Measurements from ENCODE around the gene PTPA.
"Not testable (repeated sequence)": the region's sequence is repeated elsewhere in the genome, so short reads cannot be mapped to it uniquely, and the experiment has no call there.

The PTPA gene

DNA sequence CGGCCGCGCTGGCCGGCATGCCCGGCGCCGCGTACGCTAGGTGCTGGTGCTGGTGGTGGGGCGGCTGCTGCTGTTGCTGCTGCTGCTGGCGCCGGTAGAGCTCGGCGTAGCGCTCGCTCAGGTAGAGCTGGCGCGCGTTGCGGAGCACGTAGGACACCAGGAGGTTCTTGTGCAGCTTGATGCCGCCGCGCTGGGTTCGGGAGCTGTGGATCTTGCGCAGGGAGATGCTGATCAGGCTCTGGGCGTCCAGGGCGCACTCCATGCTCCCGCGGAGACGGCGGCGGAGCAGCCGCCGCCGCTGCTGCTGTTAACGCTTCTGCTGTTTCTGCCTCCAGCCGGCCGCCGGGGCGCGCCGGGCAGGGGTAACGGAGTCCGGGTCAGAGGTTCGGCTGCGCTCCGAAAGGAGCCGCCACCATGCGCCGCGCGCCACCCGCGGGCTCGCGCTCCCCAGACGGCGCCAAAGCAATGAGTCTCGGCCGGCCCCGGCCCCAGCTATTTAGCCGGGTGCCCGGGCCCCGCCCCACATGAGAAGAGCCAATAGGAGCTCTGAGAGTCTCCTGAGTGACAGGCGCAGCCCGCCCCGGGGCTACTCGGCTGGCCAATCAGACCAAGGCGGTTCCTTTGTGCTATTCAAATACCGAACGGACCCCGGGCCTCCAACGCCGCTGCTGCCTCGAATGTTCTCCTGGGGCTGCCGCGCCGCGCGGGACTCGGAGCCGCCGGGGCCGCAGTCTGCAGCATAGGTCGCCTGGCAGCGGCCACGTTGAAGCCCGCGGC is 66.8 kb downstream of the PTPA start, which contains the start of gene IER5L:
TSS of gene IER5L (minus strand) at position 471 of the 777 bp plus-strand sequence. CDS start at position 262, 209 bp downstream.
- peak; percentile 95 for DNase-seq (ENCODE audit: low read depth)

DNA sequence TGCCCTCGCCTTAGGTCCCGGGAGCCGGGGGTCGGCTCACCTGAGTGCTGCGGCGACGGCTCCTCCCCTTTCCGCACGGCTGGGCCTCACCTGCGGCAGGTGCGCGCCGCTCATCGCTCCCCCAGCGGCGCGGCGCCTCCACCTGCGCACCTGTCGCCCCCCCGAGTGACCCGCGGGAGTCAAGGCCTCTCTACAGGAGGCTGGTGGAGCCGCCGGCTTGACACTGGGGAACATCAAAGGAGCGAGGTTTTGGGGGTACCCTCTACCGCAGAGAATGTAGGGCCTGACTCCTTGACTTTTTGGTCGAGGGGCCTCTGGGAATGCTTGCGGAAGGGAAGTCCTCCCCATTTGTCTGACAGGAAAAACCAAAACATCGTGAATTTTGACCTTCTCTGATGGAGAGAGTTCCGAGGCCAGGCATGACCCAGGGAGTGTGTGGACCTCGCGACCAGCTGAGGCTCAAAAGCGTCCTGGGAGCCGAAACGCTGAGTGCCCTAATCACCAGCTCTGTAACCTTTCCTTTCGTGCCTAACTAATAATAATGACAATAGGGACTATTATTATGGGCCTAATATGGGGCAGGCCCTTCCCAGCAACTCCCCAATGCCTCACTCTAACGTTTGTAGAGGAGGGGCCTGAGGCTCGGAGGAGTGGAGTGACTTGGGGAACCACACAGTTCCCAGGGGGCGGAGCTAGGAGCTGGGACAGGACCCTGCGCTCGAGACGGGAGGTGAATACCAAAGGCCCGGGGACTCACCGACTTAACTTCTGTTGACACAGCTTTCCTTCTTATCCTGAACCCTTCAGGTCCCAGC is 67.6 kb downstream of the PTPA start:
- DNase-seq (ENCODE audit: low read depth) = no peak

DNA sequence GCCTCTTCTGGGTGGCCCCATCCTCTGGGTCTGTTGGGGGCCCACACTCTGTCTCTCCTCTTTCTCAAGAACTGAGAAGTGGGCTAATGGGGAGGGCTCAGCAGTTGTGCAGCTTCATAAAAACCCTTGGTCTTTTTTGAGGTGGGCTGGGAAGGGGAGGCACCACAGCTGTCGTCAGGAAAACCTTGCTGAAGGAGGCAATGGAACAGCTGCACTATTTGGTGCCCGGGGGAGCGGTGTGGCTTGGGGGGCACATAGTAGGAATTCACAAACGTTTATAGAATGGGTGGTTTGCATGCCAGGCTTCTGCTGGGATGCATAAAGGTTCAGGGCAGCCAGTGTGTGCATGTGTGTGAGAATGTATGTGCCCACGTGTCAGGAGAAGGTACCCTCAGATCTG is 70.0 kb downstream of the PTPA start:
- no peak for DNase-seq (ENCODE audit: low read depth)

DNA sequence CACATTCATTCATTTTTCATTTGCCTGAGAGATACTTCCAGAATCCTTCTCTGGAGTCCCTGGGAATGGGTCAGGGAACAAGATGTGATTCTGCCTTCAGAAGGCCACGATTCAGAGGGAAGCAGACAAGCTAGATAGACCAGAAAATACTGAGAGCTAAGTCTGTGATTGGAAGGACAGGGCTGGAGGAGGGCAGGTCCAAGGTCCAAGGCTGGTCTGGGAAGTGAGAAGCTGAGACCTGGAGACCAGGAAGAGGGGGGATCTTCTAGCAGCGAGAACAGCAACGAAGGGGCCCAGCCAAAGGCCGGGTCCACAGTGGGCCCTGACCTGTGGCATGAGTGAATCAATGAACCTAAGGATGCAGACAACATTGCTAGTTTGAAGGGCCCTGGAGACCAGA is 70.9 kb downstream of the PTPA start:
- no peak for DNase-seq (ENCODE audit: low read depth)

DNA sequence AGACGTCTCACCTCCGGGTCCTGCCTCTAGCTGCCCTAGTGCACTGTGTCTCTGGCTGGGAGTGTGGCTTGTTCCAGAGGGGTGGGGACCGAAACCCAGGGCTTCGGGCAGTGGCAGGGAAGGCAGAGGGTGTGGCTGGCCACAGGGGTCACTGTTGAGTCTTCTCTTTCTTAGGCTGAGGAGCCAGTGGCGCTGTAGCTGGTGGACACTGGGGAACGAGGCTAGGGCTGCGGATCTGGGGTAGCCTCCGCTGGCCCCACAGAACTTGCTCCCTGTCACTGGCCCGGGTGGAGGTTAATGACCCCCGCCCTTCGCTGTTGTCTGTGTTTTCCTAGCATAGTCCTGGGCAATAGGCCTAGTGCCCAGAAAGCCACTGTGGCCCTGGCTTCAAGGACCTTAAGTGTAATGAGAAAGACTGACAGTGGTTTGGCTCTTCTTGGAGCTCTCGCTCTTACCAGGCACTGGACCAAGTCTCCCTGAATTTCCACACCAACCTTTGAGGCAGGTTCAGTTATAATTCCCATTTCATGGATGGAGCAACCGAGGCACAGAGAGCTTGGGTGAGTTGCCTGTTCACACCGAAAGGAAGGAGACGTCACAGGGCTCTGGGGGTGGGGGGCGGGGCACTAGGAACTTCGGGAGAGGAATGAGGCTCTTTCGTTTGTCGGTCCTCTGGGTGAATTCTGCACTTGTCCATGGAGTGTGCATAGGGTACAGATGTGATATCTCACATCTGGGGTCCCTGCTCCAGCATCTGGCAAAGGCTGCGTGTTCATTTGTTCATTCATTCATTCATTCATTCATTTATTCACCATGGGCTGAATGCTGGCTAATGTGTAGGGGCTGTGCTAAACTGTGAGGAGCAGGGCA is 71.6 kb downstream of the PTPA start:
- DNase-seq (ENCODE audit: low read depth) = no peak

DNA sequence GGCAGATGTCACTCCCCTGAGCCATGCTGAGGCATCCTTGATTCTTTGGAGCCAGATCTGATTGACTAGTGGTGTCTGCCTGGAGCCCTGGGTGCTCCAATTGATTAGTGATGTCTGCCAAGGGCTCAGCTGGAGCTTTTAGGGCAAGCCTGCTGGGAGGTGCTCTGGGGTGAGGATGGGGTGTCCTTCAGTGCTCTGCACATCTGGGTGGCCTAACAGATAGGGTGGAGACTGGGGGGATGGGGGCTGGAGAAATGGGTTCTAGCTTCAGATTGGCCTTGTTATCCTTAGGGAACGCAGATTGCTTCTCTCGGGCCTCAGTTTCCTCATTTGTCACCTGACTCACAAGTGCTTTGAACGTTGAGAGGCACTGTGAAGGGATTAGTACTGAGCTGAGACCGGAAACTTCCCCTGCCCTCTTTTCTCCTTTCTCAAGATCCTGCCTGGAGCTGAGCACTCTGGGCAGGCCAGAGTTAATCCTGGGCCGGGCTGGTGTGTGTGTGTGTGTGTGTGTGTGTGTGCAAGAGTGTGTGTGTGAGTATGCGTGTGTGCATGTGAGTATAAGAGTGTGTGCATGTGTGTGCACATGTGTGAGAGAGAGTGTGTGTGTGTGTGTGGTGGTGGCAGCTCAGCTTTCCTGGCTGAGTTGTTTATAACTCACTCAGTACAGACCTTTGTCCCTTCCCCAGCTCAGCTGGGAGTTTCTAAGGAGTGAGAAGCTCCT is 72.4 kb downstream of the PTPA start:
- DNase-seq (ENCODE audit: low read depth) = peak; percentile 36

DNA sequence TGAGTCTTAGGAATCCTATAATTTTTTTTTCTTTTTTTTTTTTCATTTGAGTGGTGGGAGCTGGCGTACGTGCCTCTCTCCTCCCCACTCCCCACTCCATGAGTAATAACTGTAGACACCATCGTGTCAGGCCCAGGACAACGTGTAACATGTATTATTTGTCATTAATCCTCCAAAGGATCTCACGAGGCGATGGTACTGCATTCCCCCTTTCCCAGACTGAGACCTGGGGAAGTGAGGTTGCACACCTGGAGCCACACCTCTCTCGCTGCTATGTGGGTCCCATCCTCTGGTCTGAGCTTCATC is 73.0 kb downstream of the PTPA start:
- no peak for DNase-seq (ENCODE audit: low read depth)

DNA sequence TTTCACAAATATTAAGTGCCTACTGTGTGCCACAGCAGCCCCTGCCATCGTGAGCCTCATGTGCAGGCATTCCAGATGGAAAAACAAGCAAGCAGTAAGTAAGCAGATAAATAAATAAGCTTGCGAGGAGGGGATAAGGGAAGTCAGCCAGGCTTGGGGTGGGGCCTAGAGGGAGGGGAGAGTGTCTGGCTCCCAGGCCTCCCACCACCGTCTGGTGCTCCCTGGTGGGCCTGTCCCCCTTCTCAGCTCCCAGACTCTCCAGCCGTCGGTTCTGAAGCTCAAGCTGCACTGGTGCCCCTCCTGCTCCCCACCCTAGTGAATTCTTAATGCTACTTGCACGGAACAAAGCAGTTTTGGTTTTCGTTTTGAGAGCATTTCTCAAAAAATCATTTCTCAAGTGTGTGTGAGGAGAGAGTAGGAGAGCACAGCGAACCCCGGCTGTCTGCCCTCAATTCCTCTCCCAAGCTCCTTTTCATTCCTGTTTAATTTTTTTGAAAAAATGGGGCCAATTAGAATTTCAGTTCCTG is 73.4 kb downstream of the PTPA start:
- no peak for DNase-seq (ENCODE audit: low read depth)

DNA sequence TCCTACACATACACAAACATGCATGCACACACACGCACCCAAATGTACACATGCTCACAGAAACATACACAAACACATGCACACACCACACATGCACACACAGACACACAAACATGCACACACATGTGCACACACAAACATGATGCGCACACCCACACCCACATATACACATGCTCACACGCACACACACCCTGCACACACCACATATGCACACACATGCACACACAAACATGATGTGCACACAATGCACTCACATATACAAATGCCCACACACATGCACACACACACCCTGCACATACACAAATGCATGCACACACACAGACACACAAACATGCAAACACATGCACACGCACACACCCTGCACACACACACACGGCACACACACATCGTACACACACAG is 74.2 kb downstream of the PTPA start:
- DNase-seq (ENCODE audit: low read depth) = no peak

DNA sequence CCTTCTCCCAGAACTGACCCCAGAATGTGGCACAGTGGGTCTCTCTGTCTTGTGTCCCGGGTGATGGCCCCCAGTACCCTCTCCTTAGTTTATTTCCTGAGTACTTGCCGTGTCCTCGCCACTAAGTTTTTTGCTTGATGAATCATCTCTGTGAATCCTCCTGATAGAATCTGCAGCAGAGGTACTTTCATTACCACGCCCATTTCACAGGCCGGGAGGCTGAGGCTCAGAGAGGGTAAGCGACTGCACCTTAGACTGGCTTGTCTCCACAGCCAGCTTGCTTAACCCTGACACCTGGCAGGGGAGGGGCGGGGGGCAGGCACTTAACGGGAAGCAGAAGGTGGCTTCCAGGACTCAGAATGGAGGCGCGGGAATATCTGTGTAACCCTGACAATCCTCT is 74.8 kb downstream of the PTPA start:
- peak; percentile 37 for DNase-seq (ENCODE audit: low read depth)

DNA sequence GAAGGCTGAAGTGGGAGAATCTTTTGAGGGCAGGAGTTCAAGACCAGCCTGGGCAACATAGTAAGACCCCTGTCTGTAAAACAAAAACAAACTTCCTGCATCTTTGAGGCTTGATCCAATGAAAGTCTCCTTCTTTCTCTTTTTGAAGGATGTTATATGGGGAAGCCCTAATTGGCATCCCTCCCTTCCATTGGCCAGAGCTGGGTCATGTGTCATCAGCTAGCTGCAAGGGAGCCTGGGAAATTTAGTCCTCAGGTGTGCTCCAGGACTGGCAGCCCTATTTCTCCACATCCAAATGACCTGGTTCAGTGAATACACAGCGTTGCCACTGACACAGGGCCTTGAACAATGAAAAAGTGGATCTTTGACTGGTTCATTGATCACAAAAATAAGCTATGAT is 75.8 kb downstream of the PTPA start:
- no peak for DNase-seq (ENCODE audit: low read depth)

DNA sequence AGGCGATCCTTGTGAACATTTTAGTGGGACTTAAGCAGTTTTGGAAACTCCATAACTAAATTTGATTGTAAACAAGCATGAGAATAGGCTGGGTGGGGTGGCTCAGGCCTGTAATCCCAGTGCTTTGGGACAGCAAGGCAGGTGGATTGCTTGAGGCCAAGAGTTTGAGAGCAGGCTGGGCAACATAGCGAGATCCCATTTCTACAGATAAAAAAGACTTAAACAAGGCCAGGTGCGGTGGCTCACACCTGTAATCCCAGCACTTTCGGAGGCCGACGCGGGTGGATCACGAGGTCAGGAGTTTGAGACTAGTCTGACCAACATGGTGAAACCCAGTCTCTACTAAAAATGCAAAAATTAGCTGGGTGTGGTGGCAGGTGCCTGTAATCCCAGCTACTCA is 78.8 kb downstream of the PTPA start:
- DNase-seq (ENCODE audit: low read depth) = not testable (repeated sequence)

DNA sequence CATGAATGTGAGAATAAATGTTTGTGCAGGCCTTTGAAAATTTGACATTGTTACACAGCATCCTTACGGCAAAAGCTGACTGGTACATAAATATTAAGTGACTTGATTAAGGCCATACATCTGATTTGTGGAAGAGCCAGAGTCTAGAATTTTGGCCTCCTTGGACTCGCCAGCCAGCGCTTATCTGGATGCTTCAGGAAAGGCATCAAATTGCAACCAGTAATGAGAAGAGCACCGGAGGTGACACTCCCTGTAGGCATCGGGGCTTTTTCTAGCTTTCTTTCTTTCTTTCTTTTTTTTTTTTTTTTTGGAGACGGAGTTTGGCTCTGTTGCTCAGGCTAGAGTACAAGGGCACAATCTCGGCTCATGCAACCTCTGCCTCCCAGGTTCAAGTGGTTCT is 80.0 kb downstream of the PTPA start:
- DNase-seq (ENCODE audit: low read depth) = no peak

DNA sequence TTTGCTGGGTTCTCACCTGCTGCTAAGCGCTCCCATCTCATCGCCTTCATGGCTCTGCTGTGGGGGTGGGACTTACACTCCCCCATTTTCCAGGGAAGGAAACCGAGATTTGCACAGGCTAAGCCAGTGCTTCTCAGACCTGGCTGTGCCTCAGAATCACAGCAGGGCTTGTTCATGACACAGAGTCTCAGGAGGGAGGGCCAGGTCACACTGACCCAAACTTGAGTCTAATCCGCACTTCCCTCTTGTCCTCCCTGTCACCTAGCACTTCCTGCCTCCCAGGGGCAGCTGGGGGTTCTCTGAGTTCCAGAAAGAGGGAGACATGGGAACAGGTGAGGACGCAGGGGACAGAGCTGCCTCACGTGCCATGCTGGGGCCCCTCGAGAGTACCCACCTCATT is 82.4 kb downstream of the PTPA start:
- no peak for DNase-seq (ENCODE audit: low read depth)

DNA sequence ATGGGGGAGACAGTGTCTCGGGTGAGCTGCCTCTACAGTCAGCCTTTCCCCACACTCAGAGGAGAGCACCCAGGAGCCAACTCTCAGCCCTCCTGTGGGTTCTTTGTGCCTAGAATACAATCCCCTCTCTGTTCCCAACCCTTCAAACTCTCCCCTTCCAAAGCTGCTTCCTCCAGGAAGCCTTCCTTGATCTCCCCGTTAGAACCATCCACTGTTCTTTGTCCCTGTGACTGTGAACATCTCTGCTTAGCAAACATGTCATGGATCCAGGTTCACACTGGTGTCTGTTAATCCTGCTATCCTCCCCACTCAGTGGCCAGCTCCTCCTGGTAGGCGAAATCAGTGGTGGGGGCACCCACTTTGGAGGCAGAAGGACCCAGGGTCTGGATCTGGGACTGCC is 83.0 kb downstream of the PTPA start:
- no peak for DNase-seq (ENCODE audit: low read depth)

DNA sequence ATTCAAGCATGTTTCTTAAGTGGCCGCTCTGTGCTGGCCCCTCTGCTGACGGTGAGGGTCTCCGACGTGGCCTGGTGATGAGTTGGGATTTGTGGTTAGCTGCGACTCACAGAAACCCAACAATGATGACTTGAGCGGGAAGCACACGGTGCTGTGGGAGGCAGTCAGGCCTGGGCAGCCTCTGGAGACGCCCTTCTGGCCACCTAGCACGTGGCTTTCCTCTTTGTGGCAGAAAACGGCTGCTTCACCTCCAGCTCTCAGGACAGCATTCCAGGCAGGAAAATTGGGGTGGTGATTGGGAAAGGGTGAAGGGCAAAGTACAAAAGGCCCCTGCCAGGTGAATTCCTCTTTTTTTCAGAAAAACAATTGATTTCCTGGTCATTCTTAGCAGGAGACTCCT is 84.4 kb downstream of the PTPA start:
- DNase-seq (ENCODE audit: low read depth) = no peak

DNA sequence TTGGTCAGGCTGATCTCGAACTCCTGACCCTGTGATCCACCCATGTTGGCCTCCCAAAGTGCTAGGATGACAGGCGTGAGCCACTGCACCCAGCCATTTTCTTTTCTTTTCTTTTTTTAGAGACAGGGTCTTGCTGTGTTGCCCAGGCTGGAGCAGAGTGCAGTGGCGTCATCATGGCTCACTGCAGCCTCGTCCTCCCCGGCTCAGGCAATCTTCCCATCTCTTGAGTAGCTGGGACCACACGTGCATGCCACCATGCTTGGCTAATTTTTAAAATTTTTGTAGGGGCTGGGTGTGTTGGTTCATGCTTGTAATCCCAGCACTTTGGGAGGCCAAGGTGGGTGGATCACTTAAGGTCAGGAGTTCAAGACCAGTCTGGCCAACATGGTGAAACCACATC is 85.8 kb downstream of the PTPA start:
- not testable (repeated sequence) for DNase-seq (ENCODE audit: low read depth)

DNA sequence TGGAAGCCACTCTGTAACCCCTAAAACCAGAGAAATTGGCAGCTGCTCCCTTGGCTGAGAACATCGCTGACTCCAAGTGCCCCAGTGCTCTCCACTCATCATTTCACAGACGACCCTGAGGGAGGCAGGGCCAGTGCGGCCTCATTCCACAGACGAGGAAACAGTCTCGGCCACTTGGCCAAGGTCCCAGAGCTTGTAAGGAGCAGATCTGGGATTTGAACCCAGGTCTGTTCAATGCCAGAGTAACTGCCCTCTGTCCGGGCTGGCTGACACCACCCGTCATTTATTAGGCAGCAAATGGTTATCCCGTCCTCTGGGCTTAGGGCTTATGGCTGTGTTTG is 86.7 kb downstream of the PTPA start:
- DNase-seq (ENCODE audit: low read depth) = peak; percentile 27
